Activated CD8-positive, alpha-beta T cell treated with anti-CD3 and anti-CD28 coated beads for 36 hours (primary cell): ENCODE measurements around the gene SDC1. TPM values are rescaled to one million over a fixed set of nuclear protein-coding genes. Genes with fewer than 3 reads are reported as not detected.

Experiments
- ATAC-seq: fragments of 200-7000 bp; cut with Tn5 transposase; one replicate; pipeline ENCODE4 v1.10.0; 2021; ENCODE audit warnings: mild to moderate bottlenecking, moderate library complexity
- CTCF ChIA-PET: fragments of 350-600 bp; sonication (Branson Sonifier 250); formaldehyde crosslinking; loops from one replicate; lab custom pipeline; 2021; ENCODE audit warnings: antibody characterized with exemption; lab: Charles Lee
- POLR2A ChIA-PET: fragments of 350-600 bp; sonication (Branson Sonifier 250); formaldehyde crosslinking; loops from one replicate; lab custom pipeline; 2021; ENCODE audit warnings: antibody characterized with exemption; lab: Charles Lee
- DNase-seq: peaks from one replicate; pipeline ENCODE4 v3.0.0-alpha.2; 2020
- H3K27ac Mint-ChIP-seq: one replicate; pipeline ENCODE4 v1.8.0; 2021; ENCODE audit warnings: mild to moderate bottlenecking, mixed read lengths
- H3K27me3 Mint-ChIP-seq: one replicate; pipeline ENCODE4 v1.8.0; 2021; ENCODE audit warnings: mixed read lengths
- H3K36me3 Mint-ChIP-seq: one replicate; pipeline ENCODE4 v1.8.0; 2021; ENCODE audit warnings: low read depth, mixed read lengths
- H3K4me1 Mint-ChIP-seq: one replicate; pipeline ENCODE4 v1.8.0; 2021; ENCODE audit warnings: low read depth, mixed read lengths
- H3K4me3 Mint-ChIP-seq: one replicate; pipeline ENCODE4 v1.8.0; 2021; ENCODE audit warnings: mild to moderate bottlenecking, moderate library complexity, mixed read lengths
- H3K9me3 Mint-ChIP-seq: one replicate; pipeline ENCODE4 v1.8.0; 2021; ENCODE audit warnings: mixed read lengths
- intact Hi-C: fragments of 100-400 bp; cut with micrococcal nuclease; formaldehyde crosslinking; loops from one replicate; pipeline ENCODE4 v1.10.0; 2022
- total RNA-seq, 2 experiments: library from RNA; stranded (reverse); gene quantifications; one replicate each; pipeline ENCODE4 v1.2.3, GENCODE V29; 2021
- TF ChIP-seq, protein P1 (sequence below): fragments of 200-600 bp; IDR thresholded peaks from one replicate; pipeline ENCODE4 v1.8.0; 2022; ENCODE audit warnings: antibody characterized with exemption, mild to moderate bottlenecking

The SDC1 gene
- total RNA-seq, 2 experiments from 2014 or later, result 0.11 to 0.14 TPM

DNA sequence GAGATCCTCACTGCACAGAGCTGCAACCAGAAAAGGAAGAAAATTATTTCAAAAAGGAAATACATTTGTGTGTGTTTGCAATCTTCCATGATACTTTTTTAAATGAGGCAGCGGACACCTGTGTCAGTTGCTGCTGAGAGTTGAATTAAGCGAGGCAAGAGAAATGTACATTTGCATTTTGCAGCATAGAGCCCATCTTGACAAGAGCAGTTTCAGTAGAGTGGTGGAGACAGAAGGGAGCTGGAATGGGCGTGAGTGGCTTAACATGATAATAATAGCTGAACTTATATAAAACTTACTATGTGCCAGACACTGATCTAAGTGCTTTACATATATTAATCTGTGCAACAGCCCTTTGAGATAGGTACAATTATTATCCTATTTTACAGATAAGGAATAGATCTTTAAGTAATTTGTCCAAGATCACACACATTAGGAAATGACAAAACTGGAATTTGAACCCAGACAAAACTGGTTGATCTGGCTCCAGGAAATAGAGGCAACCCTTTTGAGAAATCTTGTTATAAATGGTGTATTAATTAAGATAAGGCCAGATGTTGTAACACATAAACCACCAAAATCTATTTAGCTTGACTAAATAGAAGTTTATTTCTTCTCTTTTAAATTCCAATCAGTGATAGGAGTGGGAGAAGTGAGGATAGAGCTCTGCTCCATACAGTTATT lies 68.7 kb downstream of the SDC1 start:
- H3K4me1 Mint-ChIP-seq, result no peaks in the 10 kb centered on the region
- H3K27ac Mint-ChIP-seq, result no peak overlapping the region
- ATAC-seq (no peak), DNase-seq (no peak)
- H3K27me3 Mint-ChIP-seq, result peaks cover 10% of the 10 kb centered on the region
- H3K9me3 Mint-ChIP-seq, result no peaks in the 10 kb centered on the region
- TF ChIP-seq, protein P1, sequence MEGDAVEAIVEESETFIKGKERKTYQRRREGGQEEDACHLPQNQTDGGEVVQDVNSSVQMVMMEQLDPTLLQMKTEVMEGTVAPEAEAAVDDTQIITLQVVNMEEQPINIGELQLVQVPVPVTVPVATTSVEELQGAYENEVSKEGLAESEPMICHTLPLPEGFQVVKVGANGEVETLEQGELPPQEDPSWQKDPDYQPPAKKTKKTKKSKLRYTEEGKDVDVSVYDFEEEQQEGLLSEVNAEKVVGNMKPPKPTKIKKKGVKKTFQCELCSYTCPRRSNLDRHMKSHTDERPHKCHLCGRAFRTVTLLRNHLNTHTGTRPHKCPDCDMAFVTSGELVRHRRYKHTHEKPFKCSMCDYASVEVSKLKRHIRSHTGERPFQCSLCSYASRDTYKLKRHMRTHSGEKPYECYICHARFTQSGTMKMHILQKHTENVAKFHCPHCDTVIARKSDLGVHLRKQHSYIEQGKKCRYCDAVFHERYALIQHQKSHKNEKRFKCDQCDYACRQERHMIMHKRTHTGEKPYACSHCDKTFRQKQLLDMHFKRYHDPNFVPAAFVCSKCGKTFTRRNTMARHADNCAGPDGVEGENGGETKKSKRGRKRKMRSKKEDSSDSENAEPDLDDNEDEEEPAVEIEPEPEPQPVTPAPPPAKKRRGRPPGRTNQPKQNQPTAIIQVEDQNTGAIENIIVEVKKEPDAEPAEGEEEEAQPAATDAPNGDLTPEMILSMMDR, result no peak
- ChIA-PET POLR2A (no interaction called here), CTCF (no interaction called here)
- H3K36me3 Mint-ChIP-seq, result no peaks in the 10 kb centered on the region
- no peak overlapping the region for H3K4me3 Mint-ChIP-seq
- intact Hi-C loops, result no loop called here

DNA sequence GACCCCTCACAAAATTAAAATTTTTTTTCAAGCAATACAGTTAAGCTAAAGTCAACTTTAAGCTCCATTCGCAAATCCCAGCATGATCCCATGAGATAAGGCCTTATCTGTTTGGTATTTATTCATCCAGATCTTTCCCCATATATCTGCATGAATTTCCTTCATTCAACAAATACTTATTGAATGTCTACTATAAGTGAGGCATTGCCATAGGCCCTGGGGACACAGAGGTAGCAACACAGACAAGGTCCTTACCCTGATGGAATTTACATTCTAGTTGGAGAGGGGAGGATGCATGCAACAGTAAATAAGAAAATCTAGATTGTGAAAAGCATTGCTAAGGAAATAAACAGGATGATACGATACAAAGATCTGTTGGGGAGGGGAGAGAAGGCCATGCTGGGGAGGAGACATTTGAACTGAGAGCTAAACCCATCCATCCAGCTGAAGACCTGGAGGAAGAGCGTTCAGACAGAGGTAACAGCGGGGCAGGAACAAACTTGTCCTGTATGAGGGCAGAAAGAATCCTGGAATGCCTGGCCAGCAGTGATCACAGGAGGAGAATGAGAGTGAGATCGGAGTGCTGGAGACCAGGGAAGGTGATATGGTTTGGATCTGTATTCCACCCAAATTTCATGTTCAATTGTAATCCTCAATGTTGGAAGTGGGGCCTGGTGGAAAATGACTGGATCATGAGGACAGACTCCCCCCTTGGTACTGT lies 71.6 kb downstream of the SDC1 start:
- Mint-ChIP-seq H3K9me3 (no peaks in the 10 kb centered on the region), H3K27me3 (peaks cover 10% of the 10 kb centered on the region), H3K27ac (no peak overlapping the region), H3K4me3 (no peak overlapping the region), H3K36me3 (no peaks in the 10 kb centered on the region), H3K4me1 (no peaks in the 10 kb centered on the region)
- POLR2A ChIA-PET, result no interaction called here
- ATAC-seq (no peak), DNase-seq (no peak)
- TF ChIP-seq, protein P1, result no peak
- CTCF ChIA-PET, result no interaction called here
- intact Hi-C loops, result no loop called here

DNA sequence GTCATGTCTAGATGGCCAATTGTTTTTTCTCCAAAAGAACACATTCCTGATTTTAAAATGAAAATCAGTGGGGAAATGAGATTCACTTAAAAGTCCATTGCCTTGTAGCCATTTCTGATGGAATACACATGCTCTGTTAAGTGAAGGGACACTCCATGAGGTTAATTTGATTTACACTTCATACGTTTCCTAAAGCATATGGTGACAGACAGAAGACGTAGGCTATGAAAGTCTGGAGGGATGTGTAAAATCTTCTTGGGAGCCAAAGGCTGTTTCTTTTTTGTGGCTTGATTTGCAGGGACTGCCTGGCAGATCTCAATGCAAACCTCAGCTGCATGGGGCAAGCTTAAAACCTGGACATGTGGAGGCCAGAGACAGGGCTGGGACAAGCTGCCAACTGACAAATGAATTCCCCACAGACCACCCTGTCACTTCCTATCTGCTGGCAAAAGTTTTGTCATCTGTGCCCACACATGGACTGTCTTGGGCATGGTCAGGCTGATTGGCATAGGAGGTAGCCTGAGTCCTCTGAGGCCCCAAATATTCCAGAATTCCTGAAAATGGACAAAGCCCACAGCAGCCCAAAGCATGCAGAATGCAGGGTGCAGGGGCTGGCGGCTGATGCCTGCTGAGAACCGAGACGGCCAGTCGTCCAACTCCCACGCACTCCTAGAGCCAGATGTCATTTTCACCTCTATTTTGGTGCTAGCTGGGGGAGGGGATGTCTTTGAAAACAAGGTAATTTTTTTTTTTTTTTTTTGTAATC lies 73.9 kb downstream of the SDC1 start:
- ATAC-seq (no peak), DNase-seq (no peak)
- CTCF ChIA-PET, result no interaction called here
- Mint-ChIP-seq H3K36me3 (no peaks in the 10 kb centered on the region), H3K9me3 (no peaks in the 10 kb centered on the region), H3K4me3 (no peak overlapping the region), H3K27ac (no peak overlapping the region), H3K27me3 (peaks cover 18% of the 10 kb centered on the region), H3K4me1 (peaks cover 2% of the 10 kb centered on the region)
- intact Hi-C loops, result no loop called here
- POLR2A ChIA-PET, result no interaction called here
- TF ChIP-seq, protein P1, result no peak

Other genes starting within 250 kb of the SDC1 start
- gene WDR35, start 235.0 kb downstream of the SDC1 start, total RNA-seq, result 1 to 10 TPM; 5.6 to 5.9 TPM
- not detected for gene MATN3, start 212.5 kb downstream of the SDC1 start, total RNA-seq
- gene LAPTM4A, start 173.5 kb downstream of the SDC1 start, total RNA-seq, result 10 to 100 TPM; 15.6 to 16.1 TPM
- 100 to 1,000 TPM; 104 TPM for gene PUM2, start 125.7 kb upstream of the SDC1 start, total RNA-seq
- gene RHOB, start 221.9 kb upstream of the SDC1 start, total RNA-seq, result 10 to 100 TPM; 14.2 to 15.4 TPM